HCT116 (cell line): ENCODE data around the gene SUPT3H. TPM values are rescaled to one million over a fixed set of nuclear protein-coding genes. Genes with fewer than 3 reads are reported as not detected.

ENCODE experiments used
- ATAC-seq: fragments of 200-7000 bp; cut with Tn5 transposase; 2 replicates; pipeline ENCODE4 v1.9.1; 2020; ENCODE audit warnings: mild to moderate bottlenecking, moderate library complexity
- BruUV-seq: library from RNA; stranded (reverse); fragments of 400-500 nt; replicated peaks from 2 replicates; lab custom pipeline; 2021; lab: Mats Ljungman, UMichigan
- CTCF ChIA-PET: fragments of 300-600 bp; sonication (Branson Sonifier 250); formaldehyde crosslinking; loops from one replicate; lab custom pipeline; 2021; ENCODE audit warnings: antibody characterized with exemption; lab: Charles Lee
- POLR2A ChIA-PET: fragments of 300-600, 350-600 bp; sonication (Branson Sonifier 250); formaldehyde crosslinking; loops from one replicate; lab custom pipeline; 2021; ENCODE audit warnings: antibody characterized with exemption; lab: Charles Lee
- RAD21 ChIA-PET, 2 experiments: fragments of 300-600 bp; sonication (Branson Sonifier 250); formaldehyde crosslinking; loops; one replicate each; lab custom pipeline; 2023; ENCODE audit warnings: low total read pairs in 2 of 2; ENCODE audit not compliant: uncharacterized antibody in 2 of 2, unreplicated experiment in 2 of 2, low non-redundant PET in 1 of 2; lab: Charles Lee
- DNase-seq: peaks from one replicate; pipeline ENCODE4 v3.0.0-alpha.2; 2010; ENCODE audit warnings: low read depth, low spot score
- H2AFZ ChIP-seq: fragments of 200-600 bp; shearing (Covaris generic), sonication (generic); 2 replicates; pipeline ENCODE4 v1.6.1; 2017; ENCODE audit warnings: low read depth, mixed run types, mixed read lengths, antibody characterized with exemption, low read length; ENCODE audit not compliant: poor library complexity, severe bottlenecking
- H3K27ac ChIP-seq: 2 replicates; pipeline ENCODE4 v1.5.1; 2012; ENCODE audit warnings: low read depth, low read length
- H3K27me3 ChIP-seq: fragments of 200-600 bp; sonication (generic); 2 replicates; pipeline ENCODE4 v1.6.1; 2016; ENCODE audit warnings: mixed run types, low read length, mixed read lengths; ENCODE audit not compliant: insufficient read depth
- H3K36me3 ChIP-seq, 2 experiments: fragments of 200-500 bp in 1 of 2; fragments of 200-600 bp in 1 of 2; sonication (Bioruptor generic) in 1 of 2; sonication (generic) in 1 of 2; 2 replicates each; pipeline versions ENCODE4 v1.5.1 to v1.6.1; 2014 to 2016; ENCODE audit warnings: low read length in 2 of 2, inconsistent platforms in 1 of 2, mixed read lengths in 1 of 2, mixed run types in 1 of 2; ENCODE audit not compliant: insufficient read depth in 2 of 2, control insufficient read depth in 1 of 2
- H3K4me1 ChIP-seq, 2 experiments: fragments of 200-600 bp in 1 of 2; sonication (generic) in 1 of 2; 2 replicates each; pipeline versions ENCODE4 v1.5.1 to v1.6.1; 2012 to 2017; ENCODE audit warnings: low read length in 2 of 2, inconsistent platforms in 1 of 2, mild to moderate bottlenecking in 1 of 2, mixed read lengths in 1 of 2, mixed run types in 1 of 2, moderate library complexity in 1 of 2; ENCODE audit not compliant: insufficient read depth in 2 of 2, control insufficient read depth in 1 of 2
- H3K4me2 ChIP-seq: fragments of 200-600 bp; sonication (generic); 2 replicates; pipeline ENCODE4 v1.6.1; 2017; ENCODE audit warnings: mixed run types, low read length, mixed read lengths
- H3K4me3 ChIP-seq, 2 experiments: fragments of 200-600 bp in 1 of 2; sonication (generic) in 1 of 2; replicated peaks in 1 of 2; 2 replicates each; pipeline ENCODE4 v1.5.1; 2011 to 2016; ENCODE audit warnings: low read length in 2 of 2, control low read depth in 1 of 2, low read depth in 1 of 2, mild to moderate bottlenecking in 1 of 2, mixed read lengths in 1 of 2, mixed run types in 1 of 2
- H3K79me2 ChIP-seq: fragments of 200-600 bp; sonication (generic); 2 replicates; pipeline ENCODE4 v1.6.1; 2017; ENCODE audit warnings: mild to moderate bottlenecking, mixed run types, low read length, moderate library complexity, mixed read lengths; ENCODE audit not compliant: insufficient read depth
- H3K9ac ChIP-seq: fragments of 200-600 bp; sonication (generic); 2 replicates; pipeline ENCODE4 v1.6.1; 2016; ENCODE audit warnings: low read length, mixed read lengths
- H3K9me2 ChIP-seq: fragments of 200-600 bp; sonication (generic), shearing (Covaris generic); 2 replicates; pipeline ENCODE4 v1.6.1; 2017; ENCODE audit warnings: mixed run types, mild to moderate bottlenecking, moderate library complexity; ENCODE audit not compliant: insufficient read depth
- H3K9me3 ChIP-seq, 2 experiments: fragments of 200-500 bp in 1 of 2; fragments of 200-600 bp in 1 of 2; sonication (Bioruptor generic) in 1 of 2; sonication (generic) in 1 of 2; 2 replicates each; pipeline ENCODE4 v1.6.1; 2014 to 2017; ENCODE audit warnings: low read length in 2 of 2, mixed read lengths in 2 of 2, inconsistent platforms in 1 of 2, low read depth in 1 of 2, mild to moderate bottlenecking in 1 of 2, mixed run types in 1 of 2, moderate library complexity in 1 of 2; ENCODE audit not compliant: control insufficient read depth in 1 of 2, insufficient read depth in 1 of 2
- H4K20me1 ChIP-seq: fragments of 200-600 bp; sonication (generic), shearing (Covaris generic); 2 replicates; pipeline ENCODE4 v1.6.1; 2017; ENCODE audit warnings: mixed run types, mild to moderate bottlenecking, moderate library complexity; ENCODE audit not compliant: insufficient read depth
- CBX3 ChIP-seq: IDR thresholded peaks from 2 replicates; pipeline ENCODE4 v1.6.1; 2012; ENCODE audit warnings: low read depth
- CEBPB ChIP-seq: IDR thresholded peaks from 2 replicates; pipeline ENCODE4 v1.6.1; 2012; ENCODE audit warnings: low read depth
- ELF1 ChIP-seq: IDR thresholded peaks from 2 replicates; pipeline ENCODE4 v1.6.1; 2012; ENCODE audit warnings: low read depth, borderline replicate concordance
- EZH2 ChIP-seq: fragments of 200-600 bp; sonication (generic); IDR thresholded peaks from 2 replicates; pipeline ENCODE4 v1.6.1; 2017; ENCODE audit warnings: antibody characterized with exemption, mixed run types
- FOSL1 ChIP-seq: IDR thresholded peaks from 2 replicates; pipeline ENCODE4 v1.6.1; 2012; ENCODE audit warnings: low read depth
- JUND ChIP-seq: IDR thresholded peaks from 2 replicates; pipeline ENCODE4 v1.6.1; 2012
- MAX ChIP-seq: IDR thresholded peaks from 2 replicates; pipeline ENCODE4 v1.6.1; 2012
- POLR2A ChIP-seq: IDR thresholded peaks from 2 replicates; pipeline ENCODE4 v1.7.0; 2011; ENCODE audit warnings: borderline replicate concordance; ENCODE audit not compliant: insufficient read depth, insufficient read length; ENCODE audit errors: extremely low read depth
- POLR2AphosphoS5 ChIP-seq: IDR thresholded peaks from 2 replicates; pipeline ENCODE4 v1.6.1; 2011; ENCODE audit warnings: mild to moderate bottlenecking, low read depth, low read length, moderate library complexity
- RAD21 ChIP-seq: IDR thresholded peaks from 2 replicates; pipeline ENCODE4 v1.6.1; 2012; ENCODE audit warnings: low read depth, mild to moderate bottlenecking
- SRF ChIP-seq: IDR thresholded peaks from 2 replicates; pipeline ENCODE4 v1.6.1; 2012; ENCODE audit warnings: low read depth
- TCF7L2 ChIP-seq: IDR thresholded peaks from 2 replicates; pipeline ENCODE4 v1.7.0; 2011; ENCODE audit warnings: borderline replicate concordance, inconsistent platforms; ENCODE audit not compliant: insufficient read depth, insufficient read length; ENCODE audit errors: extremely low read depth
- YY1 ChIP-seq: IDR thresholded peaks from 2 replicates; pipeline ENCODE4 v1.6.1; 2011; ENCODE audit warnings: low read length, low read depth, moderate library complexity, mild to moderate bottlenecking; ENCODE audit not compliant: insufficient replicate concordance; ENCODE audit errors: extremely low read depth
- intact Hi-C: fragments of 100-400 bp; cut with micrococcal nuclease; formaldehyde crosslinking; loops from 2 replicates; pipeline ENCODE4 v1.10.0; 2022
- total RNA-seq: library from RNA; stranded (reverse); gene quantifications from one replicate; pipeline ENCODE4 v1.2.1, GENCODE V29; 2021; ENCODE audit not compliant: unreplicated experiment
- TF ChIP-seq, protein P1 (sequence below): IDR thresholded peaks from 2 replicates; pipeline ENCODE4 v1.6.1; 2012

The SUPT3H gene
- total RNA-seq, 1 experiment from 2014 or later = 7.4 TPM

DNA sequence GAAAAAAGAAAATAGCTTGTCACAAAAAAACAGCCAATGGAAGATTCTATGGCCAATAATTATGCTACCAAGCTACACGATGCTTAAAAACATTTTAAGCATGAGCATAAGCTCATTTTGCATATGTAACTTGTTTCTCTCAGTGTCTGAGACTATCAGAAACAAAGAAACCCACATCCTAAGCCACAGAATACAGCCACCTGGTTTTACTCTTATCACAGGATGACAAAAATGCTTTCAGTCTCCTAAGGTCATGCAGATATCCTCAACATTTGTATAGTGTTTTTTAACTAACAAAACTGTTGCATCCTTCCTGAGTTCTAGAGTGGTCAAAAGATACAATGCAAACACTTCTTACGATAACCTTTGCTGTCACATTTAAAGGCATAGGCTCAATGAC lies 221.7 kb downstream of the SUPT3H start:
- POLR2A ChIA-PET = no interaction called here

GRCh38 chr6:45155341-45155894 lies 222.3 kb downstream of the SUPT3H start:
- TF ChIP-seq CBX3 (no peak), SRF (no peak), POLR2A (no peak), RAD21 (no peak), CEBPB (no peak), MAX (no peak)
- TF ChIP-seq, all 23 proteins: peak for 0
- H3K27ac ChIP-seq = no peak overlapping the region
- ChIA-PET RAD21 (no interaction called here), CTCF (no interaction called here), POLR2A (no interaction called here)
- H3K4me2 ChIP-seq = no peak overlapping the region
- no peaks in the 10 kb centered on the region for H3K9me2 ChIP-seq
- no peak overlapping the region for H3K9ac ChIP-seq
- DNase-seq (no peak), ATAC-seq (no peak)
- no peak overlapping the region for H3K4me3 ChIP-seq
- H3K9me3 ChIP-seq = no peaks in the 10 kb centered on the region
- H2AFZ ChIP-seq = no peak overlapping the region
- intact Hi-C loops = no loop called here
- H3K4me1 ChIP-seq = no peaks in the 10 kb centered on the region
- no peaks in the 10 kb centered on the region for H3K27me3 ChIP-seq
- H4K20me1 ChIP-seq = no peaks in the 10 kb centered on the region
- no peaks in the 10 kb centered on the region for H3K79me2 ChIP-seq
- no TSS peak for BruUV-seq
- H3K36me3 ChIP-seq = no peaks in the 10 kb centered on the region

More for the DNA sequence above, 221.7 kb downstream of the SUPT3H start:
- RAD21 ChIA-PET = no interaction called here
- Histone ChIP-seq H3K9me2 (no peaks in the 10 kb centered on the region), H3K4me2 (no peak overlapping the region), H4K20me1 (no peaks in the 10 kb centered on the region), H3K4me1 (no peaks in the 10 kb centered on the region), H3K9ac (no peak overlapping the region), H2AFZ (no peak overlapping the region), H3K79me2 (no peaks in the 10 kb centered on the region), H3K27me3 (no peaks in the 10 kb centered on the region), H3K27ac (no peak overlapping the region), H3K9me3 (no peaks in the 10 kb centered on the region), H3K36me3 (no peaks in the 10 kb centered on the region), H3K4me3 (no peak overlapping the region)
- DNase-seq = no peak
- CTCF ChIA-PET = no interaction called here
- TF ChIP-seq SRF = no peak
- no peak for TF ChIP-seq ELF1
- no peak for TF ChIP-seq JUND
- TF ChIP-seq, protein P1, sequence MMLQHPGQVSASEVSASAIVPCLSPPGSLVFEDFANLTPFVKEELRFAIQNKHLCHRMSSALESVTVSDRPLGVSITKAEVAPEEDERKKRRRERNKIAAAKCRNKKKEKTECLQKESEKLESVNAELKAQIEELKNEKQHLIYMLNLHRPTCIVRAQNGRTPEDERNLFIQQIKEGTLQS = no peak
- TF ChIP-seq EZH2 = no peak
- no peak for TF ChIP-seq CEBPB
- no peak for TF ChIP-seq POLR2AphosphoS5
- TF ChIP-seq YY1 = no peak
- TF ChIP-seq FOSL1 = no peak
- TF ChIP-seq TCF7L2 = no peak
- TF ChIP-seq POLR2A = no peak
- no TSS peak for BruUV-seq
- ATAC-seq = no peak
- intact Hi-C loops = no loop called here
